Glomerular visceral epithelial cell (primary cell): Measurements from ENCODE around the gene SARM1.
A peak's percentile ranks its signal among the peaks of the same experiment; 100 is the strongest.
"Not testable (repeated sequence)": the region's sequence is repeated elsewhere in the genome, so short reads cannot be mapped to it uniquely, and the experiment has no call there.

Experiments used
- DNase-seq: peaks from one replicate; pipeline ENCODE4 v3.0.0-alpha.2; 2016; ENCODE audit errors: extremely low spot score

SARM1 gene

GRCh38 chr17:28371245-28372202, at the start of gene SARM1:
Gene SARM1, plus strand, starts transcription at chr17:28371694. Its CDS starts 339 bp downstream, at chr17:28372033.
- peak; percentile 77 for DNase-seq

- no peak for DNase-seq
These were observed 47.2 kb upstream of the SARM1 start for GRCh38 chr17:28324267-28324745.

DNA sequence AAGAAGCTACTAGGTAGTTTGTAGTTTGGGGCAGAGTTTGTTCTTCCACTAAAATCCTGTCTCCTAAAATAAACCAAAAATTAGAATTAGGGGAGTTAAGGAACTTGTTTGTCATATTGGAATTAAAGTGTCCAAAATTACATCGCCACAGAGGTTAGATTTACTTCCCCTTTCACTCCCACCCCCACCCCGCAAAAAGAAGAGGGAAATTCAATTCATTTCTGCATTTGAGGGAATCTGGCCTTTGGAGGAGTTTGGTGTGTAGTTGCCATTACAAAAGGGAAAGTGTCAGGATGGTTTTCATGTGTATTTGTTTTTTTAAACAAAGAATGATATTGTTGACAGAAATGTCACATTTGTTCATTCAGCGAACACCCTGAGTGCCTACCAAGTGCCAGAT, 46.7 kb upstream of the SARM1 start:
- no peak for DNase-seq

DNA sequence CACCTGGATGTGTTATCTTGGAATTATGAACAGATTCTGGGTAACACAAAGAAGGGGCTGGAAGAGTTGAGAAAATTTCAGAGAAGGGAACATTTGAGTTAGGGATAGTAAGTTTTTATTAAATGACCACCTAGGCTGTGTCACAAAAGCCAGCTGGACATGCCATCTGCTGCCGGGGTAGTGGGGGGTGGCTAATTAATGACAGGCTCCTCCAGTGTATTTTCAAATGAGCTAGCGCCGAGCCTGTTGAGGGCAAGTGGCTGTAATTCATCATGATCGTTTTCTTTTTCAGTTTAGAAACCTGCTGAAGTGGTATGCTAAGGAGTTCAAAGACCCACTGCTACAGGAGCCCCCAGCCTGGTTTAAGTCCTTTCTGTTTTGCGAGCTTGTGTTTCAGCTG, 46.3 kb upstream of the SARM1 start:
- DNase-seq: no peak

- DNase-seq: no peak
These were observed 45.4 kb upstream of the SARM1 start for GRCh38 chr17:28326114-28326513.

GRCh38 chr17:28327031-28327607, 44.4 kb upstream of the SARM1 start:
- no peak for DNase-seq

DNA sequence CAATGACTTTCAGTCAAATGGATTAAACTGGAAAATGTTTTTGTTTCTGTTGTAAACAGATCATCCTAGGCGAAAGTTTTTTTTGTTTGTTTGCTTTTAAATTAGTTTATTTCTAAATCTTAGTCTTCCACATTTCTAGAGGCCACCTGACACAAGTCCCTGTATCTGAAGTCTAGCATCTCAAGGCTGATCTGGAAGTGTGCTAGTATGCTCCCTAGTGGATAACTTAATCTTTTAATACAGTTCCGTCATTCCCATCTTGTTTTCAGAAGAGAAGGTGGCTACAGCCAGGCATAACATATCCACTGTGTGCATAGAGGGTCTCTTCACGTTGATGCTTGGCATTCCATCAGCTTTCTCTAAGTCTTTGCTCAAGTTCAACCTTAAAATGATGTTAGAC, 43.8 kb upstream of the SARM1 start:
- DNase-seq: no peak

DNA sequence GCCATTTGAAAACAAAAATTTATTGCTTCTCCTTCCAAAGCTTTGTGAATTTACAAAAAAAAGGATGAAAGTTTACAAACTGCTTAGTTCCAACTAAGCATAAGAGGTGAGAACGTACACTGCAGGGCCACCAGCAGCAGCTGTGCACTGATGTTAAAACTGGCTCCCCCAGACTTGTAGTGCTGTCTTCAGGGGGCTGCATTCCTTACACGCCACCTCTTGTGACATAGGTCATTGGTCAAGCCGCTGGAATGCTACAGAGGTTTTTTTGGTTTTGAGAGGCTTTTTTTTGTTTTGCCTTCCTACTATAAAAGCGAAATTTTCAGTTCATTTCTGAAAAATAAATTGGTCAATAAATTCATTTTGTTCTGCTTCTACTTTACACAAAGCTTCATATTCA, 43.2 kb upstream of the SARM1 start:
- no peak for DNase-seq

- DNase-seq: no peak
These were observed 40.8 kb upstream of the SARM1 start for GRCh38 chr17:28330671-28331070.

- DNase-seq: no peak
These were observed 39.5 kb upstream of the SARM1 start for GRCh38 chr17:28331891-28332420.

DNA sequence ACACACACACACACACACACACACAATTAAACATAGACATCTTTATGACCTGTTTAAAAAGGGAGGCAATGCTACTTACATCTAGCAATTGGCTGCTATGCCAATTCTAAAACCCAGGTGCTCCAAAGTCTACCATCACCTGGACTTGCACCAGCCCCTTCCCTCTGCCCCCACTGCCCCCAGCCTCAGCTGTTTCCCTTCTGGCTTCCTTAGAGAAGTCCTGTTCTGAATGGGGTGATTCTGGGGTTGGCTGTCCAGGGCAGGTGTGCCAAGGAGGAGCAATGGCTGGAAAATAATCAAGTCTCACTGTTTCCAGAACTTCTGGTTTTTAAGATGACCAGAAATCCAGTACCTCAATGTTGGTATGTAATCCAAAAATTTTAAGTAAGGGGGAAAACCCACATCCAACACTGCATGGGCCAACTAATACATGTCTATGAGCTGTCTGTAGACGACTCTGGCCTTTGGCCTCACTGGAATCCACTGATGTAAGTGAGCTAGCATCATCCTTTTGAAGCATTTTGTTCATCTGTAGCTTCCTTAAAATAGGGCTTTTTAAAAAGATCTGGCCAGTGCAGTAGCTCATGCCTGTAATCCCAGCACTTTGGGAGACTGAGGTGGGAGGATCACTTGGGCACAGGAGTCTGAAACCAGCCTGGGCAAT, 38.3 kb upstream of the SARM1 start:
- DNase-seq: no peak

GRCh38 chr17:28334171-28334570, 37.3 kb upstream of the SARM1 start:
- DNase-seq: no peak

DNA sequence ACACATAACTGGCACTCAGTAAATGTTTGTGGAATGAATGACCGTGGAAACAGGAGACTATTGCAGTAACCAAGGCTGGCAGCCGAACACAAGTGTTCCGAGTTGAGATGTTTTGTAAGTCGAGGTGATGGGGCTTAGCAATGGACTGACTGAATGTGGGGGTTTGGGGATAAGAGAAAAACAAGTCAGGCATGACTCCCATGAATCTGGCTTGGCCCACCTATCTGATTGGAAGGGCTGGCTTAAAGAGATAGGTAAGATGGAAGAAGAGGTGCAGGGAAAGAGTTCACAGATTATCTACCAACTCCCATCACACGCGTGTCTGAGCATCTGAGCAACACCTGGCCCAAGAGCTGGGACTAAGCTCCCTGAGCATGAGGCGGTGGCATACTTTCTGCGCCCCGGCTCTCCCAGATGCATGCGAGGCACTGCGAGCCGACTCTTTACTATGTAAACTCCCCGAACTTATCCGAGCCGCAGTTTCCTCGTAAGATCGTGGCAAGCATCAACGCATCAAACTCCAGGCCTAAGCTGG, 36.8 kb upstream of the SARM1 start:
- no peak for DNase-seq

DNA sequence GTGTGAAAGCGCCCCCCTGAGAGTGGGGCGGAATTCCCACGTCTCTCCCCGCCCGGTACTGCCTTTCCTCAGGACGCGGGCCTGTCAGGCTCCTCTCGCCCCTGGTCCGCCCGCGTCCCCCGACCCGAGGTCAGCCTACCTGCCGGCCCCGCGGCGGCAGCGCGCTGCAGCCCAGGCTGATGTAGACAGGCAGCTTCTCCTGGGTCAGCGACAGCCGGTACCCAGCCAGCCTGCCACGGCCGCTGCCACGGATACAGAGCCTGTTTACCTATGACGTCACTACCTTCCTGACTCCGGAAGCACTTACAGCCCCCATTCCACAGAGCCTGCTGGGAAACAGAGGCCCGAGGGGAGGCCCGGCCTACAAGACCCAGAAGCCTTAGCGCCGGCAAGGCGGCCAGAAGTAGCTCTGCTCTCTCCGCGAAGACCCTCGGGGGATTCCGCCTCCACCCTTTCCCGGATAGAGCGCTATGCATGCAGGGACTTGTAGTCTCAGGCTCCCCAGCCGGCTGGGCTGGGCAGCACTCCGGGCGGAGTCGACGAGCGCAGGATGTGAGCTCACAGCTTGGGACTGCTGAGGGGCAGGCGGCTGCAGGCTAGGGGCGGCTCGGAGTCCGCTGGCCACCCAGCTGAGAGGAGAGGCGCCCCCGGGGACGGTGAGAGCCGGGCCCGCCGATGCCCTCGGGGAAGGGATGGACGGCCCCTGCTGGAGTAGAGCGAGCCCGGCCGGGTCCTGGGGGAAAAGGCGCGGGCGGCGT, 36.1 kb upstream of the SARM1 start, which contains the start of the genes IFT20 and TNFAIP1:
Gene IFT20 (minus strand): TSS at position 272 of the 758 bp plus-strand sequence. CDS start 3,487 bp downstream, outside the sequence.
Gene TNFAIP1 (plus strand): TSS at position 561 of the 758 bp plus-strand sequence. CDS start 3,761 bp downstream, outside the sequence.
- peak; percentile 100 for DNase-seq

DNA sequence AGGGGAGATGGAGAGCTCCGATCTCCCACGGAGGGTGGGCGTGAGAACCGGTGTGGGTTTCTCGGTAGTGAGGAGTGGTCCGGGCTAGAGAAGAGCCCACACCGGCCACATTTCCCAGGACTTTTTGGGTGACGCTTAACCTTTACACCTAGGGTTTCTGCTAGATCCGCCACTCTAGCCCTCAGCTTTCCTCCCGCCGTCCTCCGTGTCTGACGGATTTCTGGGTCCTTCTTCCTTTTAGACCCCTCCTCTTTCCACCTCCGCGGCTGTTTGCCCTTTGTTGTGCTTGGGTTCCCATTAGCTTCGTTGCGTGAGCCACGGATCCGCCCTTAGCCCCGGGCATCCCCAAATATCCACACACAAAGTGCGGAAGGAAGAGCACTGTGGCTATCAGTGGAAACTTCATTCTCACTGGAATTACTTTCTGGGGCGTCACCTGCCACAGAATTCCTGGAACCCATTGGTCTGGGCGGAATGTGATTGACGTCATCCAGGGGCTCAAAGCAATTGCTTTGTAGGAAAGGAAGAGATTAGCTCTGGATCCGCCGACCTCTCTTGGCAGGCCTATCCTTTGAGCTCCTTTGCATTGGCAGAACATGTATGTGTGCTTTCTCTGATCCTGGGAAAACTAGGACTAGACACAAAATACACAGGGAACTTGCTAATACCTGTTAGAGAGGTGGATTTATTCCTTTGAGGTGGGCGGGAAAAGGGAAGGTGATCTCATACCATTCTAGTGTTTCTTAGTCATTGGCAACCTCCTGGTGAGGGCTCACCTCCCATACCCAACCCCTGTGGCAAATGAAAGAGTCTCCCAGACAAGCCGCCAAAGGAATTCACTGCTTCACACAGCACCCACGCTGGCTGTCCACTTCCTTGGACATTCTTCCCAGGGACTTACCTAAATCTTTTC, 35.3 kb upstream of the SARM1 start:
- DNase-seq: peak; percentile 91

DNA sequence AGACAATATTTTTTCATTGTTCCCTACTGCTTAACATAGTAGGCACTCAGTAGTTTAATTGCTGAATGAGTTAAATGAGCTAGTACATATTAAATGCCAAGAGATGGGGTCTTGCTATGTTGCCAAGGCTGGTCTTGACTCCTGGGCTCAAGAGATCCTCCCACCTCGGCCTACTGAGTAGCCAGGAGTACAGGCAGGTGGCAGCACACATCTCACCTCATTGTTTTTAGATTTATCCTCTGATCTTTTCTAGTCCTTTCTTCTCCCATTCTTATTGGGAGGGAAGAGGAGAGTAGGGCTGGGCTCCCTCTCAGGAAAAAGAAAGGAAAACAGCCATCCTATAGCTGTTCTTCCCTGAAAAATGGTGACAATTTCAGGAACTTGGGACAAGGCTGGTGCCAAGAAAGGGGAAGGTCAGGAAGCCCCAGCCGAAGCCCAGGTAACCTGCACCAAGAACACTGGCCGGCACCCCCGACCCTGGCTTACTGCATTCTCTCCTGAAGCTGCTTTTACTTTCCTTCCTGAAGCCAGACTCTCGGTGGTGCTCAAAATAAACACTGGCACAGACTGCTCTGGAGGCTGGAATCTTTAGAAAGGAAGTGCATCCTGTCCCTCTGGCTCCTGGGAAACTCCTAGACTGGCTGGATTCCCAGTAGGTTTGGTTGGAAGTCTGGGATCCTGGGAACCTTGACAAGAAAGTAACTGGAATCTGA, 33.3 kb upstream of the SARM1 start:
- DNase-seq: peak; percentile 58

DNA sequence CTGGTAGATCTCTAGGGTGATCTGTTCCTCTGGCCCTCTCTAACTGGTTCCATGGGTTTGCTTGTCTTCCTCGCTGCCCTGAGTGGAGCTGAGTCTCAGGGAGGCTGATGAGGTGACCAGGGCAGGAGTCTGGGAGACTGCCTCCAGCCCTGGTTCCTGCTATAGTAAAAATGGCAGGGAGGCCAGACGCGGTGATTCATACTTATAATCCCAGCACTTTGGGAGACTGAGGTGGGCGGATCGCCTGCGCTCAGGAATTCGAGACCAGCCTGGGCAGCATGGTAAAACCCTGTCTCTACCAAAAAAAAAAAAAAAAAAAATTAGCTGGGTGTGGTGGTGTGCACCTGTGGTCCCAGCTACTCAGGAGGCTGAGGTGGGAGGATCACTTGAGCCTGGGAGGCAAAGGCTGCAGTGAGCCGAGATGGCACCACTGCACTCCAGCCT, 32.7 kb upstream of the SARM1 start:
- not testable (repeated sequence) for DNase-seq

DNA sequence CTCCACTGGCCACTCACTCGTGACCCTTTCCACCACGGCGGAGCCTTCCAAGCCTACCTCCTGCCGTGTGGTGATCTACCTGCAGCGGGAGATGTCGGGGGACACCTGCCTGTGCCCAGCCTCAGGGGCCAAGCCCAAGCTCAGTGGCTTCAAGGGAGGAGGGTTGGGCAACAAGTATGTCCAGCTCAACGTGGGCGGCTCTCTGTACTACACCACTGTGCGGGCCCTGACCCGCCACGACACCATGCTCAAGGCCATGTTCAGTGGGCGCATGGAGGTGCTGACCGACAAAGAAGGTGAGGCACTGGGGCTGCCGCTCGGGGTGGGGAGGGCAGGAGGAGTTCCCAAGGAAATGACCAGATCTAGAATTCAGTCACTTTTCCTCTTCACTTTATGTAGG, 32.1 kb upstream of the SARM1 start:
- DNase-seq: no peak

GRCh38 chr17:28340374-28340773, 31.1 kb upstream of the SARM1 start:
- no peak for DNase-seq
